Fibroblast of lung (primary cell): ENCODE measurements around the gene CCKAR.

ENCODE experiments used
- CTCF ChIP-seq, 2 donors: IDR thresholded peaks in 1 of 2; conservative IDR thresholded peaks in 1 of 2; 1 replicate in 1 of 2; 2 replicates in 1 of 2; pipeline ENCODE4 v1.5.1; 2011 to 2012; ENCODE audit warnings: low read length in 2 of 2, control low read depth in 1 of 2, inconsistent platforms in 1 of 2, low read depth in 1 of 2, mild to moderate bottlenecking in 1 of 2
- EZH2 ChIP-seq: IDR thresholded peaks from 2 replicates; pipeline ENCODE4 v1.5.1; 2012; ENCODE audit warnings: low read length, control low read depth, mild to moderate bottlenecking; ENCODE audit errors: missing control alignments

GRCh38 chr4:26454961-26455360 lies 35.3 kb downstream of the CCKAR start:
- TF ChIP-seq CTCF (conservative IDR thresholded peaks at IDR 0.05 in 1 of 2, IDR thresholded peaks at IDR 0.05 in 1 of 2; ENCODE audit: low read depth in 1 of 2, low read length in 2 of 2) (no peak), EZH2 (no peak)
